Ovary (tissue), 9 donors: ENCODE measurements around the gene FIG4. TPM values are rescaled to one million over a fixed set of nuclear protein-coding genes. Genes with fewer than 3 reads are reported as not detected.

Experiments used
- DNase-seq, 5 donors: peaks; one replicate each; pipeline ENCODE4 v3.0.0-alpha.2; 2019 to 2020
- H3K27ac ChIP-seq, 2 donors: fragments of 200-600 bp; one replicate each; pipeline versions ENCODE4 v1.5.1 to v1.8.0; 2019 to 2022
- H3K27me3 ChIP-seq: fragments of 200-600 bp; one replicate; pipeline ENCODE4 v1.8.0; 2022
- H3K36me3 ChIP-seq: fragments of 200-600 bp; sonication (generic); one replicate; pipeline ENCODE4 v1.5.1; 2019
- H3K4me1 ChIP-seq: one replicate; pipeline ENCODE4 v1.8.1; 2013; ENCODE audit warnings: mild to moderate bottlenecking, moderate library complexity; ENCODE audit not compliant: insufficient read depth
- H3K4me3 ChIP-seq: fragments of 200-600 bp; sonication (generic); one replicate; pipeline ENCODE4 v1.5.1; 2017
- H3K9me3 ChIP-seq, 2 donors: fragments of 200-600 bp in 1 of 2; sonication (generic) in 1 of 2; one replicate each; pipeline versions ENCODE4 v1.5.1 to v1.8.1; 2013 to 2019; ENCODE audit warnings: mild to moderate bottlenecking in 1 of 2, moderate library complexity in 1 of 2
- EP300 ChIP-seq: sonication (generic); formaldehyde crosslinking; IDR thresholded peaks from one replicate; pipeline ENCODE4 v1.6.1; 2017; ENCODE audit warnings: antibody characterized with exemption
- POLR2A ChIP-seq: fragments of 450-650 bp; IDR thresholded peaks from one replicate; pipeline ENCODE4 v1.6.1; 2017; ENCODE audit warnings: antibody characterized with exemption, mild to moderate bottlenecking, moderate library complexity
- WGBS, 3 donors: extraction: QIAGEN DNeasy Blood & Tissue Kit in 1 of 3; methylation state at CpG; one replicate each; pipeline versions ENCODE4 v1.1.5 to v1.1.7; 2013 to 2017; 5-methylcytosine and 5-hydroxymethylcytosine counted together
- intact Hi-C, 4 donors: fragments of 100-400 bp; cut with DNase I; formaldehyde crosslinking; loops; one replicate each; pipeline versions ENCODE4 v1.11.0 to v1.15.1; 2022 to 2023
- polyA plus RNA-seq, 2 donors: library from polyadenylated mRNA; stranded (reverse); fragments of 200-250 nt in 1 of 2; fragments of 350-450 nt in 1 of 2; fragmentation: Illumina TruSeq in 1 of 2; extraction: RNeasy Lipid Tissue Mini Kit (QIAGEN cat#74804) in 1 of 2; gene quantifications; one replicate each; pipeline ENCODE4 v1.2.3, GENCODE V29; 2013 to 2014
- total RNA-seq, 7 donors: library from RNA; depleted of rRNA in 2 of 7; stranded (reverse); fragments of >200 nt in 2 of 7; fragmentation: NEBNext Ultra II Directional in 3 of 7; extraction: Animal tissue kit (Norgen Biotek cat#: 25700) in 3 of 7; gene quantifications; one replicate each; pipeline versions ENCODE4 v1.1.0 to v1.2.4, GENCODE V29; 2016 to 2023
- TF ChIP-seq, protein P1 (sequence below), 3 donors: fragments of 450-650 bp in 2 of 3; fragments of 200-600 bp in 1 of 3; IDR thresholded peaks; one replicate each; pipeline versions ENCODE4 v1.5.1 to v1.8.0; 2016 to 2022; ENCODE audit warnings: antibody characterized with exemption in 3 of 3, mild to moderate bottlenecking in 1 of 3
- donor health status: DM: no; HTN: no; CAD: no; lungs with moderate emphysema.
- donor health status: DM: no; HTN: no; CAD: no.
- donor health status: Bipolar disorder and iron deficiency.
- donor health status: DM: yes; HTN: yes; CAD: no.
- donor health status: DM: no; HTN: no; CAD: no.
- donor health status: DM: yes; HTN: yes; CAD: no.

FIG4 gene
- total and polyA plus RNA-seq, 9 donors, result 7.4 to 17.5 (median 13.3) TPM

- Histone ChIP-seq H3K9me3 (no peaks in the 10 kb centered on the region), H3K36me3 (no peaks in the 10 kb centered on the region)
- WGBS, 3 donors, result 85 to 93% (median 91%) methylated on average over 2 of the region's 2 CpGs
Observed at GRCh38 chr6:109800771-109801170, 109.7 kb downstream of the FIG4 start.

GRCh38 chr6:109801794-109802193 is 110.7 kb downstream of the FIG4 start:
- H3K4me1 ChIP-seq, result no peaks in the 10 kb centered on the region
- no peak overlapping the region for H3K4me3 ChIP-seq
- no peak for DNase-seq
- no peaks in the 10 kb centered on the region for H3K27me3 ChIP-seq
- H3K9me3 ChIP-seq, result no peaks in the 10 kb centered on the region
- TF ChIP-seq POLR2A, result no peak
- H3K27ac ChIP-seq, result no peak overlapping the region
- intact Hi-C loops, result no loop called here
- H3K36me3 ChIP-seq, result no peaks in the 10 kb centered on the region
- WGBS, 3 donors, result 86 to 92% (median 88%) methylated on average over 2 of the region's 2 CpGs

More at GRCh38 chr6:109800771-109801170, 109.7 kb downstream of the FIG4 start:
- Histone ChIP-seq H3K27ac (no peak overlapping the region), H3K4me1 (no peaks in the 10 kb centered on the region), H3K4me3 (no peak overlapping the region), H3K27me3 (no peaks in the 10 kb centered on the region)
- TF ChIP-seq, protein P1, sequence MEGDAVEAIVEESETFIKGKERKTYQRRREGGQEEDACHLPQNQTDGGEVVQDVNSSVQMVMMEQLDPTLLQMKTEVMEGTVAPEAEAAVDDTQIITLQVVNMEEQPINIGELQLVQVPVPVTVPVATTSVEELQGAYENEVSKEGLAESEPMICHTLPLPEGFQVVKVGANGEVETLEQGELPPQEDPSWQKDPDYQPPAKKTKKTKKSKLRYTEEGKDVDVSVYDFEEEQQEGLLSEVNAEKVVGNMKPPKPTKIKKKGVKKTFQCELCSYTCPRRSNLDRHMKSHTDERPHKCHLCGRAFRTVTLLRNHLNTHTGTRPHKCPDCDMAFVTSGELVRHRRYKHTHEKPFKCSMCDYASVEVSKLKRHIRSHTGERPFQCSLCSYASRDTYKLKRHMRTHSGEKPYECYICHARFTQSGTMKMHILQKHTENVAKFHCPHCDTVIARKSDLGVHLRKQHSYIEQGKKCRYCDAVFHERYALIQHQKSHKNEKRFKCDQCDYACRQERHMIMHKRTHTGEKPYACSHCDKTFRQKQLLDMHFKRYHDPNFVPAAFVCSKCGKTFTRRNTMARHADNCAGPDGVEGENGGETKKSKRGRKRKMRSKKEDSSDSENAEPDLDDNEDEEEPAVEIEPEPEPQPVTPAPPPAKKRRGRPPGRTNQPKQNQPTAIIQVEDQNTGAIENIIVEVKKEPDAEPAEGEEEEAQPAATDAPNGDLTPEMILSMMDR (IDR thresholded peaks at IDR 0.05), result no peak
- TF ChIP-seq POLR2A (no peak), EP300 (no peak)
- DNase-seq, result no peak
- intact Hi-C loops, result no loop called here

DNA sequence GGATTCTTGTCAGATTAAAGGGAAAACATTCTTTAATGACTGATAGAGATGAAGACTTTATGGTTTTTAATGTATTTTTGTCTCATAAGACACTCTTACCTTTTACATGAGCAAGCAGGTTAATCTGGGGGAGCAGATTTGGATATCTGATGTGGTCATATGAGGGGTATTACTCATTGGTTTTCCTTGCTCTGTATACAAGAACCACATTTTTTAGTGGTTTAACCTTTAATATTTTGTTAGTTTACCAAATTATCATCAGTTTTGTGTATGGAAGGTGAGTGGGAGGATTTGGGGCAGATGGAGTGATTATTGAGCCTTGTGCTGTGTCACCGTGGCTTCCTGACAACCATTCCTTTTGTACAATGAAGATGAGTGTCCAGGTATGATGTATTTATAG is 112.9 kb downstream of the FIG4 start:
- H3K4me3 ChIP-seq, result no peak overlapping the region
- WGBS, 3 donors, result 61 to 73% (median 66%) methylated on average over 1 of the region's 1 CpG
- intact Hi-C loops, result no loop called here
- no peak overlapping the region for H3K27ac ChIP-seq
- no peak for DNase-seq
- no peaks in the 10 kb centered on the region for H3K9me3 ChIP-seq
- H3K4me1 ChIP-seq, result no peaks in the 10 kb centered on the region
- TF ChIP-seq POLR2A (no peak), EP300 (no peak)
- TF ChIP-seq, protein P1 (IDR thresholded peaks at IDR 0.05), result no peak
- H3K36me3 ChIP-seq, result no peaks in the 10 kb centered on the region
- no peaks in the 10 kb centered on the region for H3K27me3 ChIP-seq

DNA sequence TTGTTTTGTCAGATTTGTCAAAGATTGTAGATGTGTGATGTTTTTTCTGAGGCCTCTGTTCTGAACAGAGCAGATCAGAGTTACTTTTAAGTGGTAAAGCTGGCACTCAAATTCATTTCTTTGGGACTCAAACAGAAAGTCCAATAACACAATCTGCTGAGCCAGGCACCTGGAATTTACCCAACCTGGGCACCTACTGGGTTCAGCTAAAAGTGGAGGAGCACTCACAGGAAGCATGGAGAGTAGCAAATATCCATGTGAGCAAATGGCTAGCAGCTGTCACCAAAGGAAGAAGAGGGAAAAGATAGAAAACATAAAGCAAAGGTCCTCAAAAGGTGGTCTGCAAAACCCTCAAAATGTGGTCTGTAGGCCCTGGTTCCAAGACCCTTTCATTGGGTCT is 116.8 kb downstream of the FIG4 start:
- Histone ChIP-seq H3K27ac (no peak overlapping the region), H3K4me1 (peaks cover 2% of the 10 kb centered on the region), H3K27me3 (no peaks in the 10 kb centered on the region), H3K36me3 (no peaks in the 10 kb centered on the region), H3K4me3 (no peak overlapping the region), H3K9me3 (no peaks in the 10 kb centered on the region)
- DNase-seq, result no peak
- TF ChIP-seq POLR2A (no peak), EP300 (no peak)
- TF ChIP-seq, protein P1 (IDR thresholded peaks at IDR 0.05), result no peak
- intact Hi-C loops, result no loop called here

- TF ChIP-seq EP300 (no peak), POLR2A (no peak)
- TF ChIP-seq, protein P1 (IDR thresholded peaks at IDR 0.05), result no peak
- Histone ChIP-seq H3K27me3 (no peaks in the 10 kb centered on the region), H3K27ac (no peak overlapping the region), H3K4me1 (peaks cover 2% of the 10 kb centered on the region), H3K36me3 (no peaks in the 10 kb centered on the region), H3K4me3 (no peak overlapping the region), H3K9me3 (no peaks in the 10 kb centered on the region)
- intact Hi-C loops, result no loop called here
- DNase-seq, result no peak
- 6 to 19% (median 9%) methylated on average over 1 of the region's 1 CpG for WGBS, 3 donors
Observed at GRCh38 chr6:109808837-109809236, 117.7 kb downstream of the FIG4 start.
